ENCODE results near the gene MICU1. TPM values are rescaled to one million over a fixed set of nuclear protein-coding genes. Genes with fewer than 3 reads are reported as not detected.
"Not testable (repeated sequence)": the region's sequence is repeated elsewhere in the genome, so short reads cannot be mapped to it uniquely, and the experiment has no call there.

Gene MICU1
- total RNA-seq, 6 donors from 2014 or later, result 26.9 to 62.9 (median 47.6) TPM

- 96 to 100% methylated on average over 5 of the region's 5 CpGs for WGBS, 2 donors
- H3K27ac ChIP-seq, result no peak overlapping the region
- DNase-seq, result no peak
Measured at GRCh38 chr10:72388062-72388461, 237.8 kb downstream of the MICU1 start.

GRCh38 chr10:72386916-72387586 is 238.8 kb downstream of the MICU1 start:
- no peaks in the 10 kb centered on the region for H3K4me1 ChIP-seq
- no peaks in the 10 kb centered on the region for H3K9me3 ChIP-seq
- peak overlapping the region in 1 of 4 donors; percentile 20 for H3K27ac ChIP-seq
- H3K4me3 ChIP-seq, result no peak overlapping the region
- ATAC-seq (ENCODE audit: low FRiP score in 2 of 2), result no peak
- TF ChIP-seq POLR2AphosphoS5 (IDR thresholded peaks at IDR 0.05) (no peak), POLR2A (IDR thresholded peaks at IDR 0.05) (no peak)
- no peaks in the 10 kb centered on the region for H3K36me3 ChIP-seq
- H3K27me3 ChIP-seq, result no peaks in the 10 kb centered on the region
- DNase-seq, result no peak
- WGBS, 2 donors, result 60 to 61% methylated on average over 3 of the region's 3 CpGs

More at GRCh38 chr10:72388062-72388461, 237.8 kb downstream of the MICU1 start:
- Histone ChIP-seq H3K4me1 (no peaks in the 10 kb centered on the region), H3K4me3 (no peak overlapping the region), H3K27me3 (no peaks in the 10 kb centered on the region), H3K9me3 (no peaks in the 10 kb centered on the region), H3K36me3 (no peaks in the 10 kb centered on the region)
- TF ChIP-seq EP300 (IDR thresholded peaks at IDR 0.05) (no peak), CTCF (IDR thresholded peaks at IDR 0.05) (no peak), POLR2AphosphoS5 (IDR thresholded peaks at IDR 0.05) (no peak), POLR2A (IDR thresholded peaks at IDR 0.05) (no peak)
- ATAC-seq (ENCODE audit: low FRiP score in 2 of 2), result no peak

DNA sequence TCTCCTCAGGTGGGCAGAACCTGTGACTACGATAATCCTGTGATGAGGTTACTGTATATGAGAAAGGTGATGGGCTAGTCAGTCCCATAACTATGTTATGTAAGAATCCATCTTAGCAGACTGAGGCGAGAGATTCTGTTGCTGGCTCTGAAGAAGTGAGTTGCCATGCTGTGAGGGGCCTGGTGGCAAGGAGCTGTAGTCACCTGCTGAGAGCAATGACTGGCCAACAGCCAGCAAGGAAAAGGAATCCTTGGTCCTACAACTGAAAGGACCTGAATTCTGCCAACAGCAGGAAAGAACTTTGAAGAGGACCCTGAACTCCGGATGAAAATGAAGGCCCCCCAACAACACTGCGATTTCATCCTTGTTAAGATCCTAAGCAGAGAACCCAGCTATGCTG is 240.2 kb downstream of the MICU1 start:
- WGBS, 2 donors, result 88 to 92% methylated on average over 4 of the region's 4 CpGs
- H3K36me3 ChIP-seq, result peaks cover 0 to 4% (median 0%) of the 10 kb centered on the region in 4 donors
- DNase-seq (no peak), ATAC-seq (ENCODE audit: low FRiP score in 2 of 2) (no peak)
- no peak overlapping the region for H3K4me3 ChIP-seq
- H3K27me3 ChIP-seq, result no peaks in the 10 kb centered on the region
- H3K9me3 ChIP-seq, result no peaks in the 10 kb centered on the region
- no peak overlapping the region for H3K27ac ChIP-seq
- H3K4me1 ChIP-seq, result no peaks in the 10 kb centered on the region
- TF ChIP-seq POLR2A (IDR thresholded peaks at IDR 0.05) (no peak), POLR2AphosphoS5 (IDR thresholded peaks at IDR 0.05) (no peak), EP300 (IDR thresholded peaks at IDR 0.05) (no peak), CTCF (IDR thresholded peaks at IDR 0.05) (no peak)

- WGBS, 2 donors, result 61 to 66% methylated on average over 6 to 7 of the region's 7 CpGs
- not testable (repeated sequence) for H3K9me3 ChIP-seq; H3K4me3 ChIP-seq; H3K36me3 ChIP-seq; ATAC-seq (ENCODE audit: low FRiP score in 2 of 2); H3K27me3 ChIP-seq; H3K4me1 ChIP-seq
- DNase-seq, result peak in 1 of 2 donors; percentile 42
- peak overlapping the region in 1 of 4 donors; percentile 21 for H3K27ac ChIP-seq
Measured at GRCh38 chr10:72384982-72385381, 240.9 kb downstream of the MICU1 start.

GRCh38 chr10:72379776-72380175 is 246.1 kb downstream of the MICU1 start:
- Histone ChIP-seq H3K4me3 (no peak overlapping the region), H3K9me3 (no peaks in the 10 kb centered on the region), H3K36me3 (peaks cover 0 to 13% (median 4%) of the 10 kb centered on the region in 4 donors), H3K27ac (no peak overlapping the region), H3K4me1 (no peaks in the 10 kb centered on the region), H3K27me3 (no peaks in the 10 kb centered on the region)
- no peak for ATAC-seq (ENCODE audit: low FRiP score in 2 of 2)
- WGBS, 2 donors, result 71 to 84% methylated on average over 1 to 2 of the region's 2 CpGs
- DNase-seq, result no peak
- TF ChIP-seq POLR2AphosphoS5 (IDR thresholded peaks at IDR 0.05), result no peak
- TF ChIP-seq EP300 (IDR thresholded peaks at IDR 0.05), result no peak
- TF ChIP-seq CTCF (IDR thresholded peaks at IDR 0.05), result no peak
- no peak for TF ChIP-seq POLR2A (IDR thresholded peaks at IDR 0.05)

GRCh38 chr10:72379062-72379461 is 246.8 kb downstream of the MICU1 start:
- WGBS, 2 donors, result 88 to 96% methylated on average over 2 of the region's 2 CpGs
- no peaks in the 10 kb centered on the region for H3K4me1 ChIP-seq
- TF ChIP-seq CTCF (IDR thresholded peaks at IDR 0.05) (no peak), EP300 (IDR thresholded peaks at IDR 0.05) (no peak), POLR2AphosphoS5 (IDR thresholded peaks at IDR 0.05) (no peak), POLR2A (IDR thresholded peaks at IDR 0.05) (no peak)

More at GRCh38 chr10:72379062-72379461, 246.8 kb downstream of the MICU1 start:
- no peaks in the 10 kb centered on the region for H3K9me3 ChIP-seq
- H3K4me3 ChIP-seq, result no peak overlapping the region
- ATAC-seq (ENCODE audit: low FRiP score in 2 of 2) (no peak), DNase-seq (no peak)
- no peaks in the 10 kb centered on the region for H3K27me3 ChIP-seq
- peaks cover 0 to 13% (median 6%) of the 10 kb centered on the region in 4 donors for H3K36me3 ChIP-seq
- no peak overlapping the region for H3K27ac ChIP-seq

Data from upper lobe of left lung (tissue), 6 donors.